Measurements from ENCODE around the gene MOB3A.
"Not testable (repeated sequence)": the region's sequence is repeated elsewhere in the genome, so short reads cannot be mapped to it uniquely, and the experiment has no call there.

The MOB3A gene

DNA sequence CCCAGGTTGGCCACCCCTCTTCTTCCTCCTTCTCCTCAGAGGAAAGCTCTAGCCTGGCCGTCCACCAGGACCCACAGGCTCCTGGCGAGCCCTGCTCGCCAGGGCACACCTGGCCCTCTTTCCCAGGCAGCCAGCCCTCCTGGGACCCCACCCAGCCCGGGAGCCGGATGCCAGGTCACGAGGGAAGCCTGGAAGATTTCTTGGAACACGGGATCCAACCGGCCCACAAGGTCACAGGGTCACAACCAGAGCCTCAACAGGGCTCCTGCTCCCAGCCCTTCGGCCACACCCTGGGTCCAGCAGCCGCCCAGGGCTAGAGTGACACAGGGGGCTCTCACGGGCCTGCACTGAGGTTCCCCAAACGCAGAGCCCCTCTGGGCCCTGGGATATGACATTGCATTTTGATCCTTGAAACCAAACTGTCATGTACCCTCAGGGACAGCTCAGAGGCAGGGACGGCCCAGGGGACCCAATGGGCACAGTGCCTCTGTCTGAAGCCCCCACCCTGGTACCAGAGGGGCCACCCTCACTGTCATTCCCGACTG, 50.6 kb downstream of the MOB3A start:
- no peak for DNase-seq

DNA sequence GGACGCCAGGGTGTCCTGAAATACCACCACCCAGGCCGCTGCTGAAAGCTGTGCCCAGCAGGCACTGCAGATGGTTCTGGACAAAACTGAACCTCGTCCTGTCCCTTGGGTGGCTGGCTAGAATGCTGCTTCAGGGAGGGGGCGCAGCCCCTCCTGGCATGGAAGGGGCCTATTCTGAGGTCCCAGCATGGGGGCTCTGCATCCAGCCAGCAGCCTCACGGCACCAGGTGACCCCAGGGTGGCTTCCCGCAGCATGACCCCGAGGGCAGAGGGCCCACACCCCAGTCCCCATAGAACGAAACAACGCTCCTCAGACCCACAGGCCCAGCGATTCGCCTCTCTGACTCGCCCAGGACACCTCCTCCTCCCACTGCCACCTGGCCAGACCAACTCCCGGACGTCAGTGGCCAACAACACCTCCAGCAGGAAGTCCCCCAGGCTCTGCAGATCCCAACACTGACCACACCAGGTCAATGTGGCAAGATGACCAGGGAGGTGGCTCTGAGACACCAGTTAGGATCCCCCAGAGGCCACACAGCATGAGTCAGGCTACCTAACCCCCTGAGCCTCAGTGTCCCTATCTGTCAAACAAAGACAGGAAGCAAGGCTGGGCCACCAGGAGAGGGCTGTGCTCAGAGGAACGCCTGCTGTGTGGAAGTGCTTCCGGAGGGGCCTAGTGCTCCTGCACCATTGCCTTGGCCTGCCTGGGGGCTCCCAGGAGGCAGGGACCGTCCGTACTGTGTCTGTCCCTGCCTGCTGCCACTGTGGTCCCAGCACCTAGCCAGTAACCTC, 51.2 kb downstream of the MOB3A start:
- no peak for DNase-seq

DNA sequence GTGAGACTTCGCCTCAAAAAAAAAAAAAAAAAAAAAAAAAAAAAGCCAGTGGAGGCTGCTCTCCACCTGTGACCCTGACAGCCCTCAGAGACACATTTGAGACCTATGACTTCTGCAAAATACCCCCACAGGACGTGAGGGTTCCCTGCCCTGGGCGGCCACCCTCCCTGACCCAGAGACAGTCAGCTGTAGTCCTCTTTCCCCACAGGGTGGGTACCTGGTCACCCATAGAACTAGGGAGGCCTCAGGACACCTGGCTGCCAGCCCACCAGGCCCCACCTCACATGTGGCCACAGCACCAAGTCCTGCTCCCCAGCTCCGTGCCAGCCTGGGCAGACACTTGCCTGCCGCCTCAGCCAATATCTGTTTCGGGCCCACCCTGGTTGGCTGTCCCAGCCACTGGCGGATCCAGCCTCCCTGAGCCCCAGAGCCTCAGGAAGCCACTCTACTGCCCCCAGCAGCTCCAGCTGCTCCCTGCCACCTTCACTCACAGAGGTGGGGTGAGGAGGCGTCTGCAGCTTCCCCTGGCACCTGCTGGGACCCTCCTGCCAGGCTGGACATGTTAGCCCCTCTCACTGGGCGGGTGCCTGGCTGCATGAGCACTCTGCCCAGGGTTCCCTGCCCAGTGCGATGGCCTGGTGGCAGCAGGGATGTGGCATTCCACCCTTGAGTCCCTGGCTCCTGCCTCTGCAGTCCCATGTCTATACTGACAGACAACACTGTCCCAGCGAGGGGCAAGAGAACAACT, 52.0 kb downstream of the MOB3A start:
- DNase-seq = peak; percentile 36

DNA sequence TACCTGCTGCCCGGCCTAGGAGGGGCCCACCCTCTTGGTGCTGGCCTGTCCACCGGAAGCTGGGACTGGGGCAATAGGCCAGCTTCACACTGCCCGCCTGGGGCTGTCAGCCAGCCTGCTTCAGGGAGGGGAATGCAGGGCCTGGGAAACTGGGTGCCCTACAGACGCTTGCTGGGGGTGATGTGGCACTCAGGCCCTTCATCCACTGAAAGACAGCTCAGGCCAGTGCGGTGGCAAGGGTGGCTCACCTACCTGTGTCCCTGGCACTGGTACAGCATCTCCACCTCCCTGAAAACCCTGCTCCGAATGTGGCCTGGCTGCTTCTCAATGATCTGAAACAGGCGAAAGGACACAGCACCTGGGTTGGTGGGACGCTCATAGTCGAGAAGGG, 52.9 kb downstream of the MOB3A start:
- DNase-seq = peak; percentile 32

DNA sequence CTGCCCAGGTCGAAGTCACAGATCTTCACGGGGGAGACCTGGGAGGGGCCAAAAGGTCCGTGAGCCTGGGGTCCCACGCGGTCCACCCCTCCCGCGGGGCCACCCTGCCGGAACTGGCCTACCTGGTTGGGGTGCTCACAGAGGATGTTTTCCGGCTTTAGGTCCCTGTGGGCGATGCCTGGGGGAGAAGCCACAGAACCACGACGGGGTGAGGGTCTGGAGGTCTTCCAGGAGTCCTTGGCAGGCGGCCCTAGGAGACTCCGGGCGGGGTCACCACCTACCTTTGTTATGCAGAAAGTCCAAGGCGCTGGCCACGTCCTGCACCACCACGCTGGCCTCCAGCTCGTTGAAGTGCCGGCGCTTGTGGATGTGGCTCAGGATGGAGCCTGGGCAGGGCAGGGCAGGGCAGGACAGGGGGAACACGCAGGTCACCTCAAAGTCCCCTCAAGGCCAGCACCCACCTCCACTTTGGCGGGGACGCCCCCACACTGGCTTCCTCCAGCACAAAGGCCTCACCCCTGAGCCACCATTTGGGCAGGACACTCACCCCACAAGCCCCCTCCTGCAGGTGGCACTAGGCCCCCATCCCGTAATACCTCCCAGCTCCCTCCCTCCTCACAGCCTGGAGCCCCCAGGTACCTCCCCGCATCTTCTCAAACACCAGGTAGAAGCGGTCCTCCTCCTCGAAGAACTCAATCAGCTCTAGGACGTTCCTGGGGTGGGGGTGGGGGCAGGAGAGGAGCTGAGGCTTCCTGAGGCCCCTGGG, 53.5 kb downstream of the MOB3A start:
- peak; percentile 45 for DNase-seq

DNA sequence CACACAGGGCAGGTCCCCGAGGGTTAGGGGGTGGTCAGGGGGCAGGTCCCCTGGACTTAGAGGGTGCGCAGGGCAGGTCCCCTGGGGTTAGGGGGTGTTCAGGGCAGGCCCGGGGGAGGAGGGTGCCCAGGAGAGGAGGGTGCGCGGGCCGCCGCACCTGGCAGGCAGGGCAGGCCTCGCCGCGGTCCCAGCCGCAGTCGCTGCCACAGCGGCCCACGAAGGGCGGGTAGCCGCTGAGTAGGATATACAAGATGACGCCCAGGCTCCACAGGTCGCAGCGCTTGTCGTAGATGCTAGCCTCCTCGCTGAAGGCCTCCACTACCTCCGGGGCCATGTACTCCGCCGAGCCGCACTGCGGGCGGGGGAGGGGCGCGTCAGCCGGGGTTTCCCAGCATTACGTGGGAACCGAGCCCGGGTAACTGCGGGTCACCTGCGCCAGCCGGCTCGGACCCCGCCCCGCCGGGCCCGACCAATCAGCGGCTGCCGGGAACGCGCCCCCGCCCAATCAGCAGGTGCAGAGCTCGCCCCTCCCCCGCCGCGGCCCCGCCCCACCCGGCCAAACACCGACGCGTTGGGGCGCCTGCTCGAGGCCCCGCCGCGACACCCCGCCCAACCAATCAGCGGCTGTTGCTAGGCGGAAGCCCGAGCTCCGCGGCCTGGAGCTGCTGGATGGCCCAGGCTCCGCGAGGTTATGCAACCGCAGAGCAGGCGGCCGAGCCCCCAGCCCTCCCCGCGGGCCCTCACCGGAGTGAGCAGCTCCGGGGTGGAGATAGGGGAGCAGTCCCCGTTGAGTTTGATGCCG, 54.2 kb downstream of the MOB3A start:
- DNase-seq = peak; percentile 100

DNA sequence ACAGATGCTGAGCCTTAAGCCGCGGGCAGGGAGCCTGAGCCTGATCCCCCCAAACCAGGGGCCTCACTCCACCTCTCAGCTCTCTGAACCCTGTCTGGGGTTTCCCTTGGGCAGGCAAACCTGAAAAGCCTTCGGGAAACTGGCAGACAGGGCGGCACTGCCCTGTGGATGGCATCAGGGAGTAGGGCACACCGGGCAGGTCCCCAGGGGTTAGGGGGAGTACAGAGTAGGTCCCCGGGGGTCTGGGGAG, 54.8 kb downstream of the MOB3A start:
- DNase-seq = no peak

DNA sequence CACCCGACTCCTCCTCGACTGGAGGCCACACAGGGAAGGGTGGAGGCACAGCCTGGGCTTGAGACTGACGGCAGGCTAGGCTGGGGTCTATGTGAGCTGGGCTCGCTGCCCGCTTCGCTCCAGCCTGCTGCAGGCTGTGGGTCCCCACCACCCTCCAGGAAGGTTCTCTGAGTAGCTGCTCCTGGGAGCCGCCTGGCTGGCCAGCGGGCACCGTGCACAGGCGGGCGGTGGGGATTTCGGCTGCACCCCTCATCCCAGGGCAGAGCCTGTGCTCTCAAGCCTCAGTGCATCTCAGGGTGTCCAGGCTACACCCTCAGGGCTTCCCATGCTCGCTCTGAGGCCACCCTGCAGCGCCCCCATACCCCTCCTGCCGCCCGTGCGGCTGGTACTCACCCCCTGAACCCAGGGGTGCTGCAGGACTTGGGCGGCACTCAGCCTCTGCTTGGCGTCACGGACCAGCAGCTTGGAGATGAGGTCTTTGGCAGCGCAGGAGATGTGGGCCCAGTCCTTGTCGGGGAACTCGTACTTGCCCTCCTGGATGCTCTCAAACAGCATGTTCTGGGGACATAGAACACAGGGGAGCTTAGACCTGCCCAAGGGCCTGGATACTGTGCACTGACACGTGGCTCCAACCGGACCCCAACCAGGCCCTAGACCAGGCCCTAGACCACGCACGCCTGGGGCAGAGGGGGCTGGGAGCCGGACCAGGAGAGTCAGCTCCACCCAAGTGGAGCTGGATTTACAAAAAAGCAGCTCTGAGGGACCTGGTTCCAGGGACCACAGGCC, 55.3 kb downstream of the MOB3A start:
- DNase-seq = no peak

DNA sequence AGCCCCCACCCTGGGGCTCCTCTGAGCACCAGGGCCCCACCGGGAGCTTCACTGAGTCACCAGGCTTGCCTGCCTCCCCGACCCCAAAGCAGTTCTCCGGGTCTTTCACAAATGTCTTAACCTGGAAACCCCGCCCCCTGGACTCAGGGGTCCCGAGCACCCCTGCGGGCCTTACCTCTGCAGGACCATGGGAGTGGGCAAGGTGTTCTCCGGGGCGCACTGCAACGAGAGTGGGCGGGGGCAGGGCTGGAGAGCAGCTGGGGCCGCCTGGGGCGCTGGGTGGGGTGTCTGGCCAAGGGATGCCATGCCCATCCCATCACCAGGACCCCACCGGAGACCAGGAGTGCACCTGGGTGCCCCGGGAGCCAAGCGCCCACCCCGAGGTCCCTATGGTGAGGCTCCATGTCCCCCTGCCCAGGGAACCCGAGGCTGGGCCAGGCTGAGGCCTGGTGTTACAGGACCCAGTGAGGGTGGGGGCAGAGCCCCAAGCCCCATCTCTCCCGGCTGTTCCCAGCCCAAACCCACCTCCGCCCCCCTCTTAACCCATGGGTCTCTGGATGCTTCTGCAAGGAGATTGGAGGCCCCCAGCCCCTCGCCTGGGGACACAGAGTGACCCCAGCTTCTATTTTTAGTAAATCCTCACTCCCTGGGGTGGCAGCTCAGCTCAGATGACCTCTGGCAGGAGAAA, 56.0 kb downstream of the MOB3A start:
- DNase-seq = no peak

DNA sequence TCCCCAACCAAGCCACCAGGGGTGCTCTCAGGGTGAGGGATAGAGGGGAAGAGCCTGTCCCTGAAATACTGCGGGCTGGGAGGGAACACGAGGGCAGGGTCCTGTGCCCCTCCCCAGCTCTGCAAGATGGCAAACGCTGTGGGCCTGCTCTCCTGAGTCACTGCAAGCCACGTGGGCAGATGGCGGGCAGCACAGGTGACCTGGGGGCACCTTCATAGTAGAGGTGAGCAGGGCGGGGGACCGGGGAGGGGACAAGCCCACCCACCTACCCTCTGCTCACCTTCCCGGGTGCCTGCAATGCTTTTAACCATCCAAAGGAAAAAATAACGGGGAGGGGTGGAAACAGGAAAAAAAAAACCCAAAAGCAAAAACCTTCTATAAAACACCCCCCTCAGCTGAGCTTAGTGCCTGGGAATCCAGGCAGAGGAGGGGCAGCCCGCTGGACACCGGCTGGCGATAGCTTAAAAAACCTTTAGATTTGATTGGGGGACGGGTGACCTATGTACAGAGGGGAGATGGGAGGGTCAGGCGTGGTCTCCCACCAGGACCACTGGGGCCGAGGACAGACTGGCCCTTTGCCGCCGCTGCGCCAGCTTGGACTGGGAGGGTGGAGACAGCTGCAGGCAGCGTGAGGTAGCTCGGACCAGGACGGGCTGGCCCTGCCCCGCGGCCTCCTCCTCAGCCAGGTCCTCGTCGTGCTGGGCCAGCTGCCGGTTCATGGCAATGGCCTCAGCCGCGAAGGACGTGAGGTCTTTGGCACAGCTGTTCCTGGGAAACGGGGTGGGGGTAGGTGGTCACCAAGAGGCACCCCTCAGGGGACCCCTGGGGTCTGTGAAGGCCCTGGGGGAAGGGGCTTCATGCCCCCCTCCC, 56.8 kb downstream of the MOB3A start:
- DNase-seq = no peak

DNA sequence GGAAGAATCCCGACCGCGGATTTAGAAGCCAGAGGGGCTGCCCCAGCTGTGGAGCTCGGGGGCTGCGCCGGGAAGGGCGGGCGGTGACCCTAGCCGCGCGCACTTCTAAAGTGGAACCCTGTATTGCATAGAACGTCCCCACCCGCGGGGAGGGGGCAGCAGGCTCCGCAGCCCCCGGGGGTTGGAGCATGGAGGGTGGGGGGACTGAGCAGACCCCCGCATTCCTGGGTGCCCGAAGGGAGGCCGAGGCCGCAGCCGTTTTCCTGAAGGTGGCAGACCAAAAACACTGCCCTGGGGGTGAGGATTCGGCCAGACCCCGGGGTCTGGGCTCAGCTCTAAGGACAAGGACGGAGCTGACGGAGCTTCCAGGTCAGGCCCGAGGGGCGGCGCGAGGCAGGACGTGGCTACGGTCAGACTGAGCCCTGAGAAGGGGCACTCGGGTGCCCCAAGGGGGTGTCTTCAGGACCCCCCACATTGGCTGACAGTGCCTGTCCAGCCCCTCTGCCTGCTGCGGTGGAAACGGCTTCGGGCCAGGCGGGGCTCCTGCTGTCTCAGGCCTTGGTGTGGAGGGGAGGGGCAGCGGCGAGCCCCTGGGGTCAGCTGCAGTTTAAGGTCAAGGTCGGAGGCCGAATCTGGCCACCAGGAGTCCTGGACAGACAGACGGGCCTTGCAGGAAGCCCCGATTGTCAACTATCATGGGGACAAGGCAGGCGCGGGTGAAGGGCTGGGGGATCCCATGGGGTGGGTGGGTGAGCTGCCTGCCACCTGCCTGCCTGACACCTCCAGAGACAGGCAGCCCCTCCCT, 57.6 kb downstream of the MOB3A start:
- peak; percentile 23 for DNase-seq

DNA sequence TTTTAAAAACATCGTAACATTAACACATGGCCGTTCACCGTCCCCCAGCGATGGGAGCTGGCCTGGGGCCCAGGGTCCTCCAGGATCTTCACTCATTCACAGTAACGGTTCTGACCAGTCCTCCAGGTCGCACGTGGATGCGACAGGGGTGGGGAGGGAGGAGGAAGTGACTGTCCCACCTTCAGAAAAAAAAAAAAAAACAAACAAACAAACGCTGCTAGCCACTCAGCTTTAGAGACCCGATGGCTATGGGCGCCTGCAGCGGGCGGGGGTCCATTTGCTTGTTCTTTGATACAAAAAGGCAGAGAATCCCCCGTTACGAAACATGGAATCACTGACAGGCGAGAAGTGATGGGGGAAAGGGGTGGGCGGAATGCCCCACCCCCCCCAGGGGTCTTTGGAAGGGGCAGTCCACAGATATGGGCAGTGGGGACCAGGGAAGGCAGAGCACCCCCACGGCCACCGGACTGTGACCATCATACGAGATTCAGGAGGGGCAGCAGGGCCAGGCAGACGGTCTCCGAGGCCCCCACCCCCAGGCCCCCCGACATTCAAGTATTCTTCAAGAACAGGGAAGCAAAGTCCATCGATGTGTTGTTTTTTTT, 58.4 kb downstream of the MOB3A start:
- no peak for DNase-seq

DNA sequence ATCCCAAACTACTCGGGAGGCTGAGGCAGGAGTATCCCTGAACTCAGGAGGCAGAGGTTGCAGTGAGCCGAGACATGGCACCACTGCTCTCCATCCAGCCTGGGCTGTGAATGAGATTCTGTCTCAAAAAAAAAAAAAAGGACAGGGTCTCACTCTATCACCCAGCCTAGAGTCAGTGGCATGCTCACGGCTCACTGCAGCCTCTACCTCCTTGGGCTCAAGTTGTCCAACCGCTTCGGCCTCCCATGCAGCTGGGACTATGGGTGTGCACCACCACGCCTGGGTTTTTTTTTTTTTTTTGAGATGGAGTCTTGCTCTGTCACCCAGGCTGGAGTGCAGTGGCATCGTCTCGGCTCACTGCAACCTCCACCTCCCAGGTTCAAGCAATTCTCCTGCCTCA, 59.7 kb downstream of the MOB3A start:
- DNase-seq = no peak

DNA sequence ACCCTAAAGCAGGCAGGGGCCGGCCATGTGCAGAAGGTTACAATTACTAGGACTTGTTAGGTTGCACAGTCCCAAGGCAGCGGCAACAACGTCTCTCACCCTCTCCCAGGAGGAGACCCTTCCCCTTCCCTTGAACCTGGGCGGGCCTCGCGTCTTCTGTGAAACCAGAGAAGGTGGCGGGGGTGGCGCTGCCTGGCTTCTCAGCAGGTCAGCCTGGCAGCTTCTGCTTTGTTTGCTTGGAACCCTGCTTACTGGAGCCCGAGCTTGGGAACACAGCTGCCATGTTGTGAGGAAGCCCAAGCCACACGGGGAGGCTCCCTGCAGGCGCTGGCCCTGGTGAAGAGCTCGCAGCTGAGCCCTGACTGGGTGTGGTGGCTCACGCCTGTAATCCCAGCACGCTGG, 60.5 kb downstream of the MOB3A start:
- DNase-seq = no peak

DNA sequence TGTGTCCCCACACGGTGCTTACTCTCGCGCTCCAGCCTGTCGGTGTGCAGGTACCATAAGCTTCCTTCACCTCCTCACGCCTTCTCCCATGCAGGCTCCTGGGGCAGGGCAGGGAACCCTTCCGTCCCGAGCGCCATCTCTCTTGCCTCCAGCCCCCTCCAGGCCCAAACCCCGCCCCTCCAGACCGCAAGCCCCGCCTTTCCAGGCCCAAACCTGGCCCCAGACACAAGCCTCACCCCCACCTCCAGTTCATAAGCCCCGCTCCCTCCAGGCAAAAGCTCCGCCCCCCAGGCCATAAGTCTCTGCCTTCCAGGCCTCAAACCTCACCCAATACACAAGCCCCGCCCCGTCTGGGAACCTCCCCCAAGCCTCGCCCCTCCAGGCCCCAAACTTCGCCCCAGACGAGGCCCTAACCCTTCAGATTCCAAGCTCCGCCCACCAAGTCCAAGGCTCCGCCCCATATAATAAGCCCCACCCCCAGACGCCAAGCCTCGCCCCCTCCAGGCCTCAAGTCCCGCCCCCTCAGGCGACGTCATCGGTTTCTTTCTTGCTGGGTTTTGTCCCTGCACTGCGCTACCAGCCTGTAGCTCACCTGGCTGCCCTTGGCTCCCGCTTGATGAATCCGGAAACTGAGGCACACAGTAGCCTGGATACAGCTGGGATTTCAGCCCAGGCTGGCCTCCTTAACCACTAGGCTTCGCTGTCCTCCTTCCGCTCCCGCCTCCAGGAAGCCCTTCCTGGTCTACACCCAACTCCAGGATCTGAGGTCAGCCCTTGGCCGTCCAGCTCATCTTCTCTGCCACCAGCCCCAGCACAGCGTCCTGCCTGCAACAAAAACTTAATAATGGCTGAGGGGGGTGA, 61.2 kb downstream of the MOB3A start:
- DNase-seq = peak; percentile 74

DNA sequence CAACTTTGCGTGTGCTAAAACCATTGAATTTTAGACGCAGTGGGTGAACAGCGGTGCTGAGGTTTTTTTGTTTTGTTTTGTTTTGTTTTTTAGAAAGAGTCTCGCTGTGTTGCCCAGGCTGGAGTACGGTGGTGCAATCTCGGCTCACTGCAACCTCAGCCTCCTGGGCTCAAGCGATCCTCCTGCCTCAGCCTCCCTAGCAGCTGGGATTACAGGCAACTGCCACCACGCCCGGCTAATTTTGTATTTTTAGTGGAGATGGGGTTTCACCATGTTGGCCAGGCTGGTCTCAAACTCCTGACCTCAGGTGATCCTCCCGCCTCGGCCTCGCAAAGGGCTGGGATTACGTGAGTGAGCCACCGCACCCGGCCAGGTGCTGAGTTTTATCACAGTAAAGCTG, 61.9 kb downstream of the MOB3A start:
- DNase-seq = not testable (repeated sequence)

DNA sequence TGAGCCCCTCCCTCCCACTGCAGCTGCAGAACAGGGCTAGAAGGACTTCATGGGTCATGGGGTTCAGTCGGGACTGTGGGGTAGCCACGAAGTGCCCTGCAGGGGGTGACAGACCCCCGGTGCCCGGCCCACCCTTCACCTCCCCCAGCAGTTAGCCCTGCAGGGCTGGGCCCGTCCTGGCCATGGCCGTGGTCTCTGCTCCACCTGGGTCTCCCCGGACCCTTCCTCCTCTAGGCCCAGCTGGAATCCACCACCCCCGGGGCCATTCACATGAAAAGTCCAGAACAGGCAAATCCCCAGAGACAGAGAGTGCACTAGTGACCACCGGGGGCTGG, 62.3 kb downstream of the MOB3A start:
- no peak for DNase-seq

All from activated T-cell treated with anti-CD3 and anti-CD28 coated beads, Interleukin-2, amount 50 U/mL, for 1 hour (primary cell).